ENCODE measurements around the gene ZFP36.

Gene ZFP36

GRCh38 chr19:39384839-39385568, 21.6 kb upstream of the ZFP36 start:
- no peak for DNase-seq (ENCODE audit: low spot score)

- no peak for DNase-seq (ENCODE audit: low spot score)
Measured at GRCh38 chr19:39385629-39386411, 20.8 kb upstream of the ZFP36 start.

GRCh38 chr19:39386557-39386956, 20.1 kb upstream of the ZFP36 start:
- no peak for DNase-seq (ENCODE audit: low spot score)

DNA sequence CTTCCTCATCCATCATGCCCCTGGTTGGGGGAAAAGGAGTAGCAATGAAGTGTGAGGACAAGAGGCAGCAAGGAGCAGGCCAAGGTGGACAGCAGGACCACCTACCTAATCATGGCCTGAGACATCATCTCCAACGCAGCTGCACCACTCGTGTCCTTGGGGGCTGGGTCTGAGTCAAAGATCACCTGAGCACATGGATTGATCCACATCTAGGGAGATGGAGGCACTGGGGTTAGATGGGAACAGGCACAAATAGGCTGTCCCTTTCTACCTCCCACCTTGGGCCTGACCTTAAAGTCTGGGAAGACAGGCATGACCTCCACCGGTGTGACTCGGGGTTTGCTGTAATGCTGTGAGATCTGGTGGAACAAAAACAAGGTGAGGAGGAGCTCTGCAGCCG, 18.0 kb upstream of the ZFP36 start:
- no peak for DNase-seq (ENCODE audit: low spot score)

GRCh38 chr19:39389631-39390414, 16.8 kb upstream of the ZFP36 start:
- no peak for DNase-seq (ENCODE audit: low spot score)

GRCh38 chr19:39390451-39390750, 16.2 kb upstream of the ZFP36 start:
- no peak for DNase-seq (ENCODE audit: low spot score)

DNA sequence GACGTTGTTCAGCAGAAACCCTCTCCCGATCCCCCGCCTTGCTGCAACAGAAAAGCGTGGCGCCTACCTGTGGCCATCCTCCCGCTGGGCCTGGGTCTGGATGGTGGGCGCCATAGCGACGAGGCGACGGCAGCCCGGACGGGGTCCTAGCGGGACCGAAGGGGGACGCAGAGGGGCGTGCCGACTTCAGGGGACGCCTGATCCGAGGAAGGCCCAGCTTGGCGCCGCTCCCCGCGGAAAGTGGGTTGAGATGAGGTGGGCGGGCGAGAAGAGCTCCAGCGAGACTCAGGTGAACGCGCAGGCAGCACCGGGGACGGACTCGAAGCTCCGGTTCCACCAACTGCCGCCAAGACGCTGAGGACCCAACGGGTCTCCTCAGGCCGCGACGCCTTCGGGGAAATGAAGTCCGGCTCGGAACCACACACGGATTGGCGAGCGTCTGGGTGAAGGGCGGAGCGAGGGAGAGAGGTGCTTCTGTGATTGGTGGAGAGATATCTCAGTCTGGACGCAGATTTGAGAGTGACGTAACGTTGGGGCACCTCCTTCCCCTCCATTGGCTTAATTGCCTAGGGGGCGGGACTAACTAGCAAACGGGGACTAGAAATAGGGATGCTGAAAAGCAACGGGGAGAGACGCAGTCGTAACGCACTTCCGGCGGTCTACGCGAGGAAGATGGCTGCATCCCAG, 15.8 kb upstream of the ZFP36 start, which contains the start of the genes MED29 and PAF1:
TSS of gene MED29 (plus strand) at position 628 of the 687 bp plus-strand sequence. CDS start at position 673, 45 bp downstream.
TSS of gene PAF1 (minus strand) at position 356 of the 687 bp plus-strand sequence. CDS start at position 114, 242 bp downstream.
- DNase-seq (ENCODE audit: low spot score): peak; percentile 95

DNA sequence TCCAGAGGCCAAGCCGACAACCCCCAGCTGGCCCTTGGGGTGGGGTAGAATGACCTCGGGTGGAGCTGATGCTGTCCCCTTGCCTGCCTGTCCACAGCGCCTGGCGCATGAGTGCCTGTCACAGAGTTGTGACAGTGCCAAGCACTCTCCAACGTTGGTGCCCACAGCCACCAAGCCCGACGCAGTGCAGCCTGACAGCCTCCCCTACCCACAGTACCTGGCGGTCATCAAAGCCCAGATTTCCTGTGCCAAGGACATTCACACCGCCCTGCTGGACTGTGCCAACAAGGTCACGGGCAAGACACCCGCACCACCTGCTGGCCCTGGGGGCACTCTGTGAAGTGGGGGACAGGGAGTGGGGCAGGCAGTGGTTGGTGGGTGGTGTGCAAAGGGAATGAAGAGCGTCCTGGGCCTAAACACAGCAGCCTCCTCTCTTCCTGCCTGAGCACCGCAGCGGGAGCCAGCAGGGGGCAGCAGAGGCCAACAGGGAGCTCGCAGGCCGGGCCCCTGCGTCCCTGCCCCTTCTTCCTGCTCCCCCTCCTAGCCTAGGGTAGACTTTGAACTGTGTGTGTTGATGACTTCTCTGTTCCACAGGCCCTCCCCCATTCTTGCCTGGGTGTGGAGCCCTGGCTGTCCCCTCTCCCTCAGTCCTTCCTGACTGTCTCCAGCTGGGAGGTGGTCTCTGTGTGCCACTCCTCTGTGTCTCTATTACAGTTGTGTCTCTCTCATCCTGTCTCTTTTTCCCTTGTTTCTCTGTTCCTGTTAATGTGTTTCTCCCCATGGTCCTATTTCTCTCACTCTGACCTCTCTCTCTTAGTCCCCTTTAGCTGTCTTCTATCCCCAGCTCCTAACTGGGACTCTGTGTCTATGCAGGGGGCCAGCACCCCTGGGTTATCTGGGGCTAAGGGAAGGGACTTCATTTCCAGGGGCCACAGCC, 9.0 kb upstream of the ZFP36 start:
- DNase-seq (ENCODE audit: low spot score): peak; percentile 89

GRCh38 chr19:39398297-39398864, 8.3 kb upstream of the ZFP36 start:
- DNase-seq (ENCODE audit: low spot score): no peak

DNA sequence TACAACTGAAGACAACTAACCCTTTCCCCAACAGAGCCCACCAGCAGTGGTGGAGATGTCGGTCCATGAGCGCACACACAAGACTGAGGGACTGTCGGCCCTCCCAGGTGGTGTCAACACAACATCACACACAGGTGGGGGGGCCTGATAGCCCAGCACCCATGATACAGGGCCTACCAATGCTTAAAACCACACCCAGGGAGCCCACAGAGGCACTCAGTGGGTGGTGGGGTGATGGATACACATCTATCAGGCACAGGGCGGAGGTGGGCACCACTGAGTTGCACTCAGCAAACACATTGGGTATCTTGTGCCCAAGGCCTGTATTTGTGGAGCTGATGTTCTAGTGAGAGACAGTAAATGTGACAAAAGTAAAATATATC, 7.0 kb upstream of the ZFP36 start:
- no peak for DNase-seq (ENCODE audit: low spot score)

- no peak for DNase-seq (ENCODE audit: low spot score)
Measured at GRCh38 chr19:39400061-39400460, 6.6 kb upstream of the ZFP36 start.

DNA sequence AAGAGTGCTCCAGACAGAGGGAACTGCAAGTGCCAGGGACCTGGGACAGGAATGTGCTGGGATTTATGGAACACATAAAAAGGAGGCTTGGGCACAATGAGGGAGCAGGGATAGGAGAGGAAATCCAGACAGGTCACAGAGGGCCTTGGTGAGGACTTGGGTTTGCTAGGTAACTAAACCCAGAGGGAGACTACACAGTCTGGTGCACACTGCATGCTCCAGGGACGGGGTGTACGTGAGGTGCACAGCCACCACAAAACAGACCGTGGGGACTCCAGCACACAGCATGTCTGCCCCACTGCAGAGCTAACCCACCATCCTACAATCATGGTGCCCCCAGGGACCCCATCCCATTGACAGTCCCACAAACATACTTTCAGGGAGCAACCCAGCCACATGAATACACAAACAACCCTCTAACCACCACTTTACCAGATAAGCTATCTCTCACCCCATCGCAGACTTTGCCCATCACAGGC, 5.5 kb upstream of the ZFP36 start:
- no peak for DNase-seq (ENCODE audit: low spot score)

GRCh38 chr19:39401549-39402345, 4.9 kb upstream of the ZFP36 start:
- DNase-seq (ENCODE audit: low spot score): no peak

DNA sequence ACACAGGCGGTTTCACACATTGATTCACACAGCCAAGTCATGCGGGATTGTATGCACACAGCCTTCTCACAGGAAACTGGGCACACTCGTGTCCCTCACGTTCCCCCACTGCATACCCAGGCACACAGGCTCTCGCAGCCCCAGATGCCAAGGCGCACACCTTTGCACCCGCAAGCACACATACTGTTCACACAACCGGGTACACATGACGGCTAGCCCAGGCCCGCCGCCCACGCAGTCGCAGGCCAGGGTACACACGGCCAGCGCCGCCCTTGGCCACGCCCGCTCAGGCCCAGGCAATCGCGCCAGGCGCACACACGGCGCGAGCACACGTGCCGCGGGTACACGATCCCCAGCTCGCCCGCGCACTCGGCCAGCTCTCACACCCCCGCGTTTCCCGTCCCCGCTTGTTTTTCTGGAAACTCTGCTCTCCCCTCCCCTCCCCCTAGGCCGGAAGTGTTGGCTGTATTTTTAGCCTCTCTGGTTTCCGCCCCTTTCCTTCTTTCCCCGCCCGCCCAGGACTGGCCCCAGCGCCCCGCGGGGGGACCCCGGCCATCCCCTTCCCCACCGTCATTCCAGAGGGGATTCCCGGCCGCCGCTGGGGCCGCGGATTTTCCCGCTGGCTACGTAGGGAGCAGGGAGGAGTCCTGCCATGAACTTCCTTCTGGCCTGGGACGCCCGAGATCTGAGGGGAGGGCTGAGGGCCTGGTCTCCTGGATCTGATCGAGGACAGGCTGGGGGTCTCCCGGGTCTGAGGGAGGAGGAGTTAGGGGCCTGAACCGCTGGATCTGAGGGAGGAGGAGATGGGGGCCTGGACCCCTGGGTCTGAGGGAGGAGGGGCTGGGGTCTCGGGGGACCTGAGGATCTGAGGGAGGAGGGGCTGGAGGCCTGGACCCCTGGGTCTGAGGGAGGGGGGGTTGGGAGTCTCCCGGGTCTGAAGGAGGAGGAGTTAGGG, 4.0 kb upstream of the ZFP36 start:
- peak; percentile 93 for DNase-seq (ENCODE audit: low spot score)

DNA sequence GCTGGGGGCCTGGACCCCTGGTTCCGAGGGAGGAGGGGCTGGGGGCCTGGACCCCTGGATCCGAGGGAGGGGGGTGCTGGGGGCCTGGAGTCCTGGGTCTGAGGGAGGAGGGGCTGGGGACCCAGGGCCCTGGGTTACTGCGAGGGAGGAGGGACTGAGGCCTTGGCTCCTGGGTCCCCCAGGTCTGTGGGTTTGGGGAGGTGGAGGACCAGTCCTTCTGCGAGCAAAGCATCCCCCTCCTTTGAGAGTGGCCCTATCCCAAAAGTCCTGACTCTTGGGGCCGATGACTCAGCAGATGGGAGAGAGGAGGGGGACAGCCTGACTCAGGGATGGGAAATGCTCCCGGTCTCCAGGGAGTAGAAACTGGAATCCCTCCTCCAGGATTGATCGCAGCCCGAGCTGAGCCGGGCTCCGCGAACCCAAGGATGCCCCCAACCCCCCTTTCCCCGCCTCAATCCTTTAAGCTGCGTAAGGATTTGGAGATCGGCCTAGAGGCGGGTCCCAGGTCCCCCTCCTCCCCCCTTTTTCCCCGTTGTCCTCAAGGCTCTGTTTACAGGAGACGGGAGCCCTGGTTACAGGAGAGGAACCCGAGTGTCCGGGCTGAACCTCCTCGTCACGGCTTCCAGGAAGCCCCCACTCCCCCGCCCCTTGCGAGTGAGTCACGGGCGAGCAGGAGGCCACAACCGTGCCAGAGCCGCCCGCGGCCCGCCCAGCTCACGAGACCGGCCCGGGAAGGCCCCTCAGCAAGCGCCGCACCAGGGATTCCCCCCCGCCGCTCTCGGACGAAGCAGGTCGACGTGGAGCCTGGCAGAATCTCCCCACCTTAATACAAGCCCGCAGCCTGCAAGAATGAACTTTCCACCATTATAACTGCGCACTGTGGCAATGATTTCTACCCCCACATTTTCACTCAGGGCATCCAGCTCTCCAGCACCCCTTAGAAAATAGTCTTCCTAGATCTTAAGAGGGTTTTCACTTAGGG, 3.0 kb upstream of the ZFP36 start:
- DNase-seq (ENCODE audit: low spot score): peak; percentile 88

- no peak for DNase-seq (ENCODE audit: low spot score)
Measured at GRCh38 chr19:39405261-39405957, 1.2 kb upstream of the ZFP36 start.
